IMR-90 (cell line): ENCODE results near the gene HOXA2. TPM values are rescaled to one million over a fixed set of nuclear protein-coding genes. Genes with fewer than 3 reads are reported as not detected.
A peak's percentile ranks its signal among the peaks of the same experiment; 100 is the strongest.

Source experiments
- ATAC-seq: fragments of 200-7000 bp; cut with Tn5 transposase; 2 replicates; pipeline ENCODE4 v1.9.1; 2020; ENCODE audit warnings: low read depth, mild to moderate bottlenecking, moderate library complexity
- BruUV-seq: library from RNA; stranded (reverse); fragments of 400-500 nt; replicated peaks from 2 replicates; lab custom pipeline; 2021; lab: Mats Ljungman, UMichigan
- CTCF ChIA-PET: fragments of 300-600 bp; formaldehyde crosslinking; extraction: SDS; loops from one replicate; lab custom pipeline; 2021; ENCODE audit warnings: antibody characterized with exemption; lab: Yijun Ruan, JAX
- POLR2A ChIA-PET: fragments of 300-600 bp; sonication (Branson Sonifier 250); formaldehyde crosslinking; loops from one replicate; lab custom pipeline; 2022; ENCODE audit warnings: antibody characterized with exemption; ENCODE audit not compliant: unreplicated experiment; lab: Charles Lee
- DNase-seq: peaks from one replicate; pipeline ENCODE4 v3.0.0; 2013
- H2AFZ ChIP-seq: replicated peaks from 2 replicates; pipeline ENCODE3; 2013; ENCODE audit warnings: low read length, mild to moderate bottlenecking; ENCODE audit not compliant: poor library complexity
- H2AK5ac ChIP-seq: 2 replicates; pipeline ENCODE4 v1.6.1; 2013; ENCODE audit warnings: low read depth, low read length, inconsistent platforms
- H2AK9ac ChIP-seq: replicated peaks from 2 replicates; pipeline ENCODE3; 2013; ENCODE audit warnings: mild to moderate bottlenecking, low read depth, low read length, moderate library complexity; ENCODE audit not compliant: poor library complexity
- H2BK120ac ChIP-seq: 2 replicates; pipeline ENCODE4 v1.6.1; 2013; ENCODE audit warnings: low read depth, low read length, inconsistent platforms
- H2BK15ac ChIP-seq: 3 replicates; pipeline ENCODE4 v1.6.1; 2013; ENCODE audit warnings: low read depth, low read length, inconsistent platforms
- H2BK20ac ChIP-seq: 2 replicates; pipeline ENCODE4 v1.6.1; 2013; ENCODE audit warnings: low read depth, mild to moderate bottlenecking, inconsistent platforms, low read length, moderate library complexity
- H2BK5ac ChIP-seq: 2 replicates; pipeline ENCODE4 v1.6.1; 2013; ENCODE audit warnings: mild to moderate bottlenecking, low read depth, low read length, inconsistent platforms; ENCODE audit not compliant: poor library complexity, severe bottlenecking
- H3K14ac ChIP-seq: replicated peaks from 2 replicates; pipeline ENCODE4 v1.6.1; 2013; ENCODE audit warnings: low read depth, low read length, inconsistent platforms
- H3K18ac ChIP-seq: 2 replicates; pipeline ENCODE4 v1.6.1; 2013; ENCODE audit warnings: low read depth, low read length, control low read depth
- H3K23ac ChIP-seq: 2 replicates; pipeline ENCODE4 v1.6.1; 2013; ENCODE audit warnings: low read depth, low read length, inconsistent platforms
- H3K27ac ChIP-seq: 2 replicates; pipeline ENCODE4 v1.5.1; 2013; ENCODE audit warnings: mild to moderate bottlenecking, control low read depth, low read length; ENCODE audit not compliant: insufficient read depth
- H3K27me3 ChIP-seq: 2 replicates; pipeline ENCODE4 v1.6.1; 2013; ENCODE audit warnings: low read length; ENCODE audit not compliant: control insufficient read depth, insufficient read depth
- H3K36me3 ChIP-seq: 2 replicates; pipeline ENCODE4 v1.6.1; 2013; ENCODE audit warnings: low read length, mixed read lengths; ENCODE audit not compliant: control insufficient read depth, insufficient read depth
- H3K4ac ChIP-seq: 2 replicates; pipeline ENCODE4 v1.6.1; 2013; ENCODE audit warnings: low read depth, low read length, inconsistent platforms
- H3K4me1 ChIP-seq: 2 replicates; pipeline ENCODE4 v1.6.1; 2013; ENCODE audit warnings: low read length, mixed read lengths; ENCODE audit not compliant: control insufficient read depth, insufficient read depth
- H3K4me2 ChIP-seq: 2 replicates; pipeline ENCODE4 v1.6.1; 2013; ENCODE audit warnings: low read depth, mild to moderate bottlenecking, control low read depth, low read length, moderate library complexity
- H3K4me3 ChIP-seq: 2 replicates; pipeline ENCODE4 v1.5.1; 2013; ENCODE audit warnings: low read depth, mild to moderate bottlenecking, control low read depth, low read length, moderate library complexity; ENCODE audit not compliant: insufficient read depth
- H3K56ac ChIP-seq: 2 replicates; pipeline ENCODE4 v1.6.1; 2013; ENCODE audit warnings: low read length, inconsistent platforms; ENCODE audit not compliant: insufficient read depth; ENCODE audit errors: extremely low read depth
- H3K79me1 ChIP-seq, 2 experiments: 2 replicates each; pipeline ENCODE4 v1.6.1; 2013; ENCODE audit warnings: low read length in 2 of 2, inconsistent platforms in 1 of 2, low read depth in 1 of 2
- H3K9ac ChIP-seq: 2 replicates; pipeline ENCODE4 v1.6.1; 2013; ENCODE audit warnings: low read depth, low read length, control low read depth
- H3K9me1 ChIP-seq: 2 replicates; pipeline ENCODE4 v1.6.1; 2013; ENCODE audit warnings: low read length, inconsistent platforms; ENCODE audit not compliant: insufficient read depth
- H3K9me3 ChIP-seq: 2 replicates; pipeline ENCODE4 v1.6.1; 2013; ENCODE audit warnings: low read length; ENCODE audit not compliant: control insufficient read depth, insufficient read depth
- H4K20me1 ChIP-seq: 2 replicates; pipeline ENCODE4 v1.6.1; 2013; ENCODE audit warnings: low read length, inconsistent platforms; ENCODE audit not compliant: insufficient read depth
- H4K5ac ChIP-seq: 2 replicates; pipeline ENCODE4 v1.6.1; 2013; ENCODE audit warnings: mild to moderate bottlenecking, low read depth, low read length, control low read depth
- H4K8ac ChIP-seq, 2 experiments: 2 replicates each; pipeline ENCODE4 v1.6.1; 2013; ENCODE audit warnings: low read depth in 2 of 2, low read length in 2 of 2, control low read depth in 1 of 2, inconsistent platforms in 1 of 2
- H4K91ac ChIP-seq: 2 replicates; pipeline ENCODE4 v1.6.1; 2013; ENCODE audit warnings: low read depth, low read length, inconsistent platforms; ENCODE audit not compliant: insufficient read depth
- BHLHE40 ChIP-seq: fragments of 150-350 bp; IDR thresholded peaks from 2 replicates; pipeline ENCODE4 v1.6.1; 2016; ENCODE audit warnings: mild to moderate bottlenecking, low read depth, low read length
- CEBPB ChIP-seq: IDR thresholded peaks from 2 replicates; pipeline ENCODE4 v1.6.1; 2012; ENCODE audit warnings: low read depth, low read length, improper control_type of control experiment
- MAFK ChIP-seq: IDR thresholded peaks from 2 replicates; pipeline ENCODE4 v1.6.1; 2012; ENCODE audit warnings: low read depth, low read length, improper control_type of control experiment
- MAZ ChIP-seq: IDR thresholded peaks from 2 replicates; pipeline ENCODE4 v1.6.1; 2012; ENCODE audit warnings: low read depth, mild to moderate bottlenecking, low read length, improper control_type of control experiment, moderate library complexity, borderline replicate concordance
- NFE2L2 ChIP-seq: fragments of 150-350 bp; IDR thresholded peaks from 2 replicates; pipeline ENCODE4 v1.6.1; 2016; ENCODE audit warnings: low read depth, mild to moderate bottlenecking, low read length
- RFX5 ChIP-seq: IDR thresholded peaks from 2 replicates; pipeline ENCODE4 v1.8.0; 2012; ENCODE audit warnings: low read depth, mild to moderate bottlenecking, low read length, moderate library complexity
- WGBS, 2 experiments: methylation state at CpG; one replicate each; pipeline versions ENCODE4 v1.1.5 to v1.1.7; 2013; ENCODE audit warnings: missing lambda C conversion rate in 2 of 2; ENCODE audit not compliant: insufficient read length in 1 of 2; ENCODE audit errors: extremely low coverage in 2 of 2; 5-methylcytosine and 5-hydroxymethylcytosine counted together
- dilution Hi-C: fragments of 300-500 bp; cut with HindIII; formaldehyde crosslinking; loops from one replicate; pipeline ENCODE4 v1.14.3; 2018; ENCODE audit warnings: low sequenced_read_pairs; ENCODE audit not compliant: unreplicated experiment
- in situ Hi-C: fragments of 300-500 bp; cut with MboI; formaldehyde crosslinking; loops from 3 replicates; pipeline ENCODE4 v1.14.3; 2019; ENCODE audit warnings: low sequenced_read_pairs, inconsistent platforms, mixed read lengths
- intact Hi-C: fragments of 100-400 bp; cut with micrococcal nuclease; formaldehyde crosslinking; loops from 2 replicates; pipeline ENCODE4 v1.10.0; 2022
- polyA plus RNA-seq, 3 experiments: library from polyadenylated mRNA; depleted of rRNA; stranded (reverse); fragments of >200 nt; gene quantifications; 2 replicates each; pipeline ENCODE4 v1.2.3, GENCODE V29; 2012; ENCODE audit warnings: low replicate concordance in 1 of 3
- total RNA-seq: library from RNA; depleted of rRNA; stranded (reverse); fragments of >200 nt; gene quantifications from 2 replicates; pipeline ENCODE4 v1.2.3, GENCODE V29; 2012
- TF ChIP-seq, protein P1 (sequence below): fragments of 150-350 bp; IDR thresholded peaks from 2 replicates; pipeline ENCODE4 v1.6.1; 2016; ENCODE audit warnings: low read depth, mild to moderate bottlenecking, low read length, moderate library complexity, borderline replicate concordance
- TF ChIP-seq, protein P2 (sequence below): conservative IDR thresholded peaks from 2 replicates; pipeline ENCODE4 v1.5.1; 2012; ENCODE audit warnings: mild to moderate bottlenecking, low read depth, low read length, improper control_type of control experiment

Gene HOXA2
- total and polyA plus RNA-seq, 2 of the 4 experiments (the other 2 are of a cell fraction), result 1.6 to 3.9 TPM

DNA sequence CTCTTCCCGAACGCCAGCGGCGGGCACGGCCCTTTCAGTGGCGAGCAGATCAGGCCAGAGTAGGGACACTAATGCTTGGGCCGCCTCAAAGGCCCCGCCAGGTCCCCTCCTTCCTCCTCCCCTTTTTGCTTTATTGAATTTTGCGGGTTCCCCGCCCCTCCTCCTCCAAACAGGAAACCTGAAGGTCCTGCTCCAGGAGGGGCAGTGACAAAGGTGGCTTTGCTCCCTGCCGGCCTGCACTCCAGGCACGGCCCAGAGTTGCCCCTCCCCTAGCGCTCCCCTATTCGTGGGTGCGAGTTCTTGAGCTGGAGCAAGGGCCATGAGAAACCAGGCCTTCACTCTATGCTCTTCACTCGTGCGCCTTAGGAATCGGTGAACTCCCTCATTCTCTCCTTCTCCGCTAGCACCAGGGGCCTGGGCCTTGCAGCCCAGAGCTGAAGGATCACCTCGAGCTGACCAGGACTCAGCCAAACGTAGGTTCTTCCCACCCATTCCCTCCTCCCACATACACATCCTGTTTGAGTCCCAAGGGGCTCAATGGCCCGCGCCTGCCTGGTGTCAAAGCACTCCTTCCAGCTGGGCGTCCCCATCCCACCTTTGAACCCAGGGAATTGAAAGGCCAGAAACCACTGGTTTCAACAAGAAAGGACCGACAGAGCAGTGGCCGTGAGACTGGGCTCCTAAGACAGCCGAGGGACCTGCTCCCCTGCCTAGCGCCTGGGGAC, 45.7 kb upstream of the HOXA2 start:
- Histone ChIP-seq H3K18ac (peak overlapping the region; percentile 47), H3K14ac (peak overlapping the region; percentile 86), H3K27ac (peak overlapping the region; percentile 96), H2AK5ac (peak overlapping the region; percentile 78), H4K91ac (peak overlapping the region; percentile 77), H3K56ac (0 out of 2 replicates have a peak overlapping the region, but pooled peaks have one; percentile 13), H3K23ac (peak overlapping the region; percentile 96), H3K79me1 (peaks cover 9 to 27% of the 10 kb centered on the region in 2 experiments; a peak in 3 of 4 replicates), H3K4me3 (peak overlapping the region; percentile 38), H2BK15ac (peak overlapping the region; percentile 53; the same call in 2 of the 3 replicates), H2AFZ (peak overlapping the region; percentile 90), H4K20me1 (no peaks in the 10 kb centered on the region), H3K4me1 (peaks cover 17% of the 10 kb centered on the region), H2BK20ac (peak overlapping the region; percentile 33; the same call in 1 of the 2 replicates), H3K27me3 (no peaks in the 10 kb centered on the region), H4K5ac (peak overlapping the region; percentile 61), H3K4me2 (peak overlapping the region; percentile 76), H3K4ac (peak overlapping the region; percentile 79), H3K9me3 (no peaks in the 10 kb centered on the region), H2BK120ac (peak overlapping the region; percentile 56), H2AK9ac (peak overlapping the region; percentile 10), H2BK5ac (peak overlapping the region; percentile 64), H3K9ac (peak overlapping the region; percentile 68), H4K8ac (peak overlapping the region; percentile 82 to 84), H3K9me1 (no peaks in the 10 kb centered on the region), H3K36me3 (no peaks in the 10 kb centered on the region; the same call in 1 of the 2 replicates)
- dilution Hi-C loops, result no loop called here
- DNase-seq (no peak), ATAC-seq (no peak)
- POLR2A ChIA-PET, result no interaction called here
- intact Hi-C loops, result loop anchor here (5.0 kb wide), 1 partner anchor 1056 kb away; no protein-coding TSS in a partner anchor
- CTCF ChIA-PET, result no interaction called here
- TF ChIP-seq, protein P1, sequence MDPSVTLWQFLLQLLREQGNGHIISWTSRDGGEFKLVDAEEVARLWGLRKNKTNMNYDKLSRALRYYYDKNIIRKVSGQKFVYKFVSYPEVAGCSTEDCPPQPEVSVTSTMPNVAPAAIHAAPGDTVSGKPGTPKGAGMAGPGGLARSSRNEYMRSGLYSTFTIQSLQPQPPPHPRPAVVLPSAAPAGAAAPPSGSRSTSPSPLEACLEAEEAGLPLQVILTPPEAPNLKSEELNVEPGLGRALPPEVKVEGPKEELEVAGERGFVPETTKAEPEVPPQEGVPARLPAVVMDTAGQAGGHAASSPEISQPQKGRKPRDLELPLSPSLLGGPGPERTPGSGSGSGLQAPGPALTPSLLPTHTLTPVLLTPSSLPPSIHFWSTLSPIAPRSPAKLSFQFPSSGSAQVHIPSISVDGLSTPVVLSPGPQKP, result no peak
- TF ChIP-seq MAFK (no peak), NFE2L2 (no peak), MAZ (no peak), RFX5 (no peak), CEBPB (no peak), BHLHE40 (no peak)
- TF ChIP-seq, protein P2, sequence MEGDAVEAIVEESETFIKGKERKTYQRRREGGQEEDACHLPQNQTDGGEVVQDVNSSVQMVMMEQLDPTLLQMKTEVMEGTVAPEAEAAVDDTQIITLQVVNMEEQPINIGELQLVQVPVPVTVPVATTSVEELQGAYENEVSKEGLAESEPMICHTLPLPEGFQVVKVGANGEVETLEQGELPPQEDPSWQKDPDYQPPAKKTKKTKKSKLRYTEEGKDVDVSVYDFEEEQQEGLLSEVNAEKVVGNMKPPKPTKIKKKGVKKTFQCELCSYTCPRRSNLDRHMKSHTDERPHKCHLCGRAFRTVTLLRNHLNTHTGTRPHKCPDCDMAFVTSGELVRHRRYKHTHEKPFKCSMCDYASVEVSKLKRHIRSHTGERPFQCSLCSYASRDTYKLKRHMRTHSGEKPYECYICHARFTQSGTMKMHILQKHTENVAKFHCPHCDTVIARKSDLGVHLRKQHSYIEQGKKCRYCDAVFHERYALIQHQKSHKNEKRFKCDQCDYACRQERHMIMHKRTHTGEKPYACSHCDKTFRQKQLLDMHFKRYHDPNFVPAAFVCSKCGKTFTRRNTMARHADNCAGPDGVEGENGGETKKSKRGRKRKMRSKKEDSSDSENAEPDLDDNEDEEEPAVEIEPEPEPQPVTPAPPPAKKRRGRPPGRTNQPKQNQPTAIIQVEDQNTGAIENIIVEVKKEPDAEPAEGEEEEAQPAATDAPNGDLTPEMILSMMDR, result no peak
- no TSS peak for BruUV-seq
- WGBS, 2 experiments, result 18% methylated on average over 11 of the region's 28 CpGs; no CpG with 5 or more reads in 1 of the 2 experiments
- in situ Hi-C loops, result loop anchor here (10.0 kb wide), 1 partner anchor 953 kb away; no protein-coding TSS in a partner anchor
